ENCODE measurements around the gene CLSTN2.

CLSTN2 gene

DNA sequence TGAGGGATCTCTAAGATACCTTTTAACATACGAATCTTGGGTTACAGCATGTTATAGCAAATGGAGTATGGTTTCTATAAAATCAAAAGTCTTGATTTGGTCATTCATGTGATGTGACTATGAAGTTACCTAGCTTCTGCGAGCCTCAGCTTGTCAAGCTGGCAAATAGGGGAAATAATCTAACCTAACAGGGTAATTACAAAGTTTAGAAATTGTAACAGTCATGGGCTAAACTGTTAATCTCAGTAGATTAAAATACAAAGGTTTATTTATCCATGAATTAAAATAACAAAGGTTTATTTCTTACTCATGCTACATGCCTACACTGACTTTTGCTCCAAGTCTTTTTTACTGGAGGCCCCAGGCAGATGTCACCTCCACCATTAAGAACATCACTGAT lies 359.1 kb downstream of the CLSTN2 start:
- DNase-seq = no peak

DNA sequence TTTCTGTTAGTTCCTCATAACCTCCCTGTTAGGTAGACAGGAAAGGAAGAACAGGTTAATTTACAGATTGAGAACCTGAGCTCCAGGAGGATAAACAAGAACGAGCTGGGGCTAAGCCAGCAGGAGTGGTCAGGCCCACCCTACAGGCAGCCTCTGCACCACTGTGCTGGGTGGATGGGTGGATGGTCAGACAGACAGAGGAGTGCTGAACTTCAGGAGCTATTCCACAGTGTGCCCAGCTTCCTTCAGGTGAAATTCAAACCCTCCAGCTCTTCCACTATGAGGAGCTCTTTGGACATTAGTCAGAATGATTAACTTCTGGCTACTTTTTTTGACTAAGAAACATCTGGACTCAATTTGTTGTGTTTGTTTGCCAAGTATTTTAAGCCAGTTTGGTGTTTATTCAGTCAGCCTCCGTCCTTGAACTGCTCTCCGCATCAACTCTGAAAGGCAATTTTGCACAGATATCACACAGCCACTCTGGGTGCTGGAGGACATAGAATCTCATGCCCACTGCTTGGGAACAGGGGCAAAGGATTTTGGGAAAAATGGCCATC lies 361.9 kb downstream of the CLSTN2 start:
- DNase-seq = no peak

DNA sequence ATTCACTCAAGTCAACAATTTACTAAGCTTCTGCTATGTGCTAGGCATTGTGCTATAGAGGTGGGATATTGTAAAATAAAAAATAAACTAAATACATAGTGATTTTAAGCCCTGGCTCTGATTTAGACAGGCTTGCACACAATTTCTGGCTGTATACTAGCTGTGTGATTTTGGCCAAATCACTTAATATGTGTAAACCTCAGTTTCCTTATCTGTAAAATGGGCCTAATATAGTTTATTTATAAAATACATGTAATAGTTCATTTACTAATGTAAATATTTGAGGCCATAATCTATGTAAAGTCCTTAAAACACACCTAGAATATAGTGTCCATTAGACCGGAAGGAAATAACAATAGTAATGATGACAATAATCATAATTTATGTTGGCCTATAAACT lies 363.1 kb downstream of the CLSTN2 start:
- DNase-seq = no peak

DNA sequence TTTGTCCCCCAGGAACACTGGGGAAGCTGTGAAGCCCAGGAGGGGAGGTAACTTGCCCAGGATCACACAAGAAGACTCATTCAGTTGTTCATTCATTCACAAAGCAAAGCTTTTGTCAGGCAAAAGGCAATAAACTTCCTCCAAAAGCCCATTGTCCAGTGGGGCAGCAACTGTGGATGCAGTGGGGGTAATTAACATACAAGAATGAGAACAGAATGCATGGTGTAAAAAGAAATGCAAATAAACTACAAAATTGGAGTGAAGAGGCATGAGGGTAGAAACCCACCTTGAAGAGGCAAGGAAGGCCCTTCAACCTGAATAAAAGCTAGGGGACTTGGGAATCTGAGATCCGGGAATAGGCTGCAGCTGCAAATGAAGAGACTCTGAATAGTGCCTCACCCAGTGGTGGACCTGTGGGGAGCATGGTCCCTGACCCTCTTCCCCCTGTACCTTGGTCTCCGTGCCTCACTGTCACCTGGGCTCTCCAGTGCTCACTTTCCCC lies 363.6 kb downstream of the CLSTN2 start:
- no peak for DNase-seq

- no peak for DNase-seq
Measured at GRCh38 chr3:140303875-140304274, 368.9 kb downstream of the CLSTN2 start.

DNA sequence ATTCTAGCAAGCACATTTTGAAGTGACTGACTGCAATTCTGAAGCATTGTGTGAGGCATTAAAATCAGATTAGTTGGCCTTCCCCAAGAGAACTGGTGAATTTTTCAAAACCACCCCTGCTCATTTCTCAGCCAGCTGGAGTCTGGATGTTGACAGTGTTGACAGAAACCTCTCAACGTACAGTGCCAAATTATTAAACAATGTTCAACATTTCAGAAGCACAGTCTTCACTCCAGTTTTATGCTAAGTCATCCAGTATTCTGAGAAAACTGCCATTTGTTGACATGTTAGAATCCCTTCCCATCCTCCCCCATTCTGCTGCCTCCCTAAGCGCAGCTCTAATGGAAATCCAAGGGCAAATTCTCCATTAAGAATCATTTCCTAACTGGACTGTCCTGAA lies 373.6 kb downstream of the CLSTN2 start:
- DNase-seq = no peak

DNA sequence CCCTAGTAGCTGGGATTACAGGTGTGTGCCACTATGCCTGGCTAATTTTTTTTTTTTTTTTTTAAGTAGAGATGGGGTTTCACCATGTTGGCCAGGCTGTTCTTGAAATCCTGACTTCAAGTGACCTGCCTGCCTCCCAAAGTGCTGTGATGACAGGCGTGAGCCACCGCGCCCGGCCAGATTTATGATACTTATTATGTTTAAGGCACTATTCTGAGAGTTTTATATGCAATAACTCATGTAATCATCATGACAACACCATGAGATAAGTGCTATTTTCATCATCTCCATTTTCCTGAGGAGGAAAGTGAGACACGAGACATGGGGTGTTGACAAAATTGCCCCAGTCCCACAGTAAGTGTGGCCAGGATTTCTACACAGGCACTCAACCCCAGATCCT lies 376.4 kb downstream of the CLSTN2 start:
- DNase-seq = no peak

DNA sequence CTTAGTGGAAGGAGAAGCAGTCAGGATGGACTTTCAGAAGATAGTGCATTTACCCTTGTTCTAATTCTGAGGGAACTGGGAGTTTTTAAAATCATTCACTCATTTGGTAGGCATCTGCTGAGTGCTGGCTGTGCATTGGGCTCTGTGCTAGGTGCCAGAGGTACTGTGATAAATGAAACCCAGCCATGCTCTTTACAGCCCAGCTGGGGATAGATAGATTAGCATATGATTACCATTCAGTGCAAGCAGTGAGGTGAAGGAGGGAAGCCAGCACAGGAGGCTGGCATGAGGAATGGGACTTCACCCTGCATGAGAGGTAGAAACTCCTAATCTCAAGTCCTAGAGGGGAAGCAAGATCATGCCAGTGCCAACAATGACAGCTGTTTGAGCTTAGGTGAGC lies 381.0 kb downstream of the CLSTN2 start:
- DNase-seq = no peak

DNA sequence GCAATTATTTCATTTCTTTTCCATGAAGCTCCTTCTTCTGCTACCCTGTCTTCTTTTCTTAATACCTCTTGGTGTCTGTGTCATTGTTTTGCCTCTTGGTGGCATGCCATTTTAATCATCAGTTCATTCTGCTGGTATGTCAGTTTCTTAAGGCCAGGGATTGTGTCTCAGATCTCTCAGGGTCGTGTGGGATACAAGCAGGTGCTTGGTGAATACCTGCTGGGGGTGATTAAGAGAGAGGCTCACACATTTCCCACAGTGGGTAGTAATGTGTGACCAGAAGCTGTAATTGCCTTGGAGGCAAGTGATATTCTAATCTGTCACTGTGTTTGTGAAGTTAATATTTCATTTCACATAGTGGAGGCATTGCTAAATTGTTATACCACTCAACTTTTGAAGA lies 381.5 kb downstream of the CLSTN2 start:
- DNase-seq = no peak

DNA sequence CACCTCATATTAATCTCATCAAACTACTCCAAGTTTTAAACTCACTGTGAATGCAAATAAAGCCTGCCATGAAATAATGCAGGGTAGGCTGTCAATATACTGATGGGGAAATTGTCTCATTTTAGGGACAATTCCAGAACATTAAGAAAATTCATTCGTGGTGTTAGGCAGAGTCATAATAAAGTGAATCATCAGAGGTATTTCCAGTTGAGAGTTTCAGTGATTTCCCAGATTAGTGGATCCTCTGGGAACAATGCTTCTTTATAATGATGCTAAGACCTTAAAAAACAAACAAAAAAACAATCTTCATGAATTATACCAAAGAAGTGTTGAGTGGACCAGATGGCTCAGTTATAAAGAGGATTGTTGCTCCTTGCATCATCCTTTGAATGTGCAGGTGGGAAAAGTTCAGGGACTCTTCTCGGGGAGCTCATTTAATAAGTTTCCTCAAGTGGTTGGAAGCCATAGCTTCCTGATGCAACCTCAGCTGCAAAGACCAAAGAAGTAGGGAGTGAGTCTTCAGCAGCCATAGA lies 381.9 kb downstream of the CLSTN2 start:
- no peak for DNase-seq

DNA sequence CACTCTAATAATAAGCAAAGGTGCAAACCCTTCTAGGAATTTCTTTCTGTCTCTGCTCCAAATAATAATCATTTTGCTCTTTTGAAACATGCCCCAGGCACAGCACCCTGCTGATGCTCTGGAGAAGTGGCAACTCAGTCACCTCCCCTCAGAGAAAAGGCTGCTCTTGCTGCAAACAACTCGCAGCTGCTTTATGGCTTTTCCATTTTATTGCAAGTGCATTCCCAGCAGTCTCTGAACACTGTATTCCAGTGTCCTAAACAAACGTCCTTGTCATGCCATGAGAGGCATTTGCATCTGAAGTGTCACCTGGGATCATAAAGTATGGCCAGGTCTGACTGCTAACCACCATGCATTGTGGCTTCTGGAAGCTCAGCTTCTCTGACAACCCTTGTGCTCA lies 384.8 kb downstream of the CLSTN2 start:
- DNase-seq = no peak

GRCh38 chr3:140323561-140323960 lies 388.6 kb downstream of the CLSTN2 start:
- DNase-seq = no peak

DNA sequence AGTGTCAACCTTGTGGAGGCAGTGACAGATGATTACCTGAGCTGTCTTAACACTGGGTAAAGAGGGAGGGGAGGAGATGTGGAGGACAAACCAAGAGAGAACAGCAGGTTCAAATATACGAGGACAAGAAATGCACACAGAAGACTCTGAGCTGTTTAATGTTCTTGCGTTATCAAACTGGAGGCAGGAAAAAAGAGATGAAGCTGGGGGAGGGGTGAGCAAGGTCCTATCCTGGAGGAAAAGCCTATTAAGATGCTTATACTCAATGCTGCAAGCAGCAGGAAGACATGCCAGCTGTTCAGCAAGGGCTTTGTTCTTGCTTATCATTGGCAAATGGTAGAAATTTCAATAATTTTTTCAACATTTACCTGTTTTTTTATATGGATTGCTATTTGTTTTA lies 397.1 kb downstream of the CLSTN2 start:
- DNase-seq = no peak

- no peak for DNase-seq
Measured at GRCh38 chr3:140334132-140334929, 399.3 kb downstream of the CLSTN2 start.

- DNase-seq = no peak
Measured at GRCh38 chr3:140336465-140336864, 401.5 kb downstream of the CLSTN2 start.

GRCh38 chr3:140338916-140339315 lies 403.9 kb downstream of the CLSTN2 start:
- no peak for DNase-seq

- no peak for DNase-seq
Measured at GRCh38 chr3:140341203-140341602, 406.2 kb downstream of the CLSTN2 start.

DNA sequence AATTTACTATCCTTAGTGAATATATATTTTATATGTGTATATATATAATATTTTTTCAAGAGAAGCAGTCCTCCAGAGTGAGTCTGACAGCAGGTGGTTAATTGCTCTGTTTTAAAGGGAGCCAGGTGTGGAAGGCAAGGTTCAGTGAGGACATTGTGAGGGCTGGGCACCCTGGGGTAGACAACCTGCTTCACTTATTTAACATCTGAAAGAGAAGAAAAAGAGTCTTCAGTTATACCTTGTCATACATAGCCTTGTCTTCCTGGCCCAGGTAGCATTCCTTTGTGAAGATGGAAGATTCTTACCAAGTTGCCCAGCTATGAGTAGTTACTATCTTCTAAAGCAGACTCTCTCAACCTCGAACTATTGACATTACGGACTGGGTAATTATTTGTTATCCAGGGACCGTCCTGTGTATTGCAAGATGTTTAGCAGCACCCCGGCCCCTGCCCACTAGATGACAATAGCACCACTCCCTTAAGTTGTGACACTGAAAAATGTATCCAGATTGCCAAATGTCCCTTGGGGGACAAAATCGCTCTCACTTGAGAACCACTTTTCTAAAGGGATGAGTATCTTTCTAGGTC lies 406.9 kb downstream of the CLSTN2 start:
- no peak for DNase-seq

GRCh38 chr3:140342668-140343067 lies 407.7 kb downstream of the CLSTN2 start:
- no peak for DNase-seq

- no peak for DNase-seq
Measured at GRCh38 chr3:140343211-140344081, 408.5 kb downstream of the CLSTN2 start.

GRCh38 chr3:140344082-140344454 lies 409.1 kb downstream of the CLSTN2 start:
- no peak for DNase-seq

DNA sequence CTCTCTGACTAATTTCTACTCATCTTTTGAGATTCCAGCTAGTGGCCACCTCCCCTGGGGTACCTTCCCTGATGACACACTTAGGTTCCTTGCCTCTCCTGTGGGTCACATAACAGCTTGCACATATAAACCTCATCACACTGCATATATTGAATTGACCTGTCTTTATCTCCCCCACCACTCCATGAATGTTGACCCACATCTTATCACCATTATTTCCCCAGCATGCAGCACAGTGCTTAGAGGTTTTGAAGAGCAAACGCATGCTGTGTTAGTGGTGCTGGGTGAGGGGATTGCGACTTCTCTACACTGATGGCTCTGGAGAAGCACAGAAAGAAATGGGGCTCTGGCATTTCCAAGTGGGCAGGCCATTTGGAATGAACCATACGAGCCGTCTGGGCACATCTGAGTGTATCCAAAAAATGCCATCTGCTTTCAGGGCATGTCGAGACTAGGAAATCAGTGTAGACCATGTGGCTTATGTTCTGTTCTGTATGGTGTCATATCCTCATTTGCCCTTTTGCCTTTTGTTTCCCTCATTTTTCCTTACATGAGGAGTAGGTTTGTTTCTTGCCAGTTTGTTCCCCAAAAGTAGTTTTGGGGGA lies 409.7 kb downstream of the CLSTN2 start:
- DNase-seq = no peak
